Right renal cortex interstitium (tissue), 3 donors: Measurements from ENCODE around the gene CCM2. TPM values are rescaled to one million over a fixed set of nuclear protein-coding genes. Genes with fewer than 3 reads are reported as not detected.
A peak's percentile ranks its signal among the peaks of the same experiment; 100 is the strongest.

Experiments used
- DNase-seq, 3 donors: peaks; one replicate each; pipeline ENCODE4 v3.0.0-alpha.2; 2013; ENCODE audit warnings: low read depth in 3 of 3, low spot score in 2 of 3
- polyA plus RNA-seq, 3 donors: library from polyadenylated mRNA; unstranded; fragments of 120-200 nt; gene quantifications; one replicate each; pipeline ENCODE4 v1.2.1, GENCODE V29; 2013; ENCODE audit not compliant: insufficient read length in 3 of 3

CCM2 gene
- polyA plus RNA-seq, 3 donors: 23.3 to 28.4 (median 26.4) TPM

- DNase-seq: no peak
Measured at GRCh38 chr7:45075871-45076796, 76.1 kb downstream of the CCM2 start.

DNA sequence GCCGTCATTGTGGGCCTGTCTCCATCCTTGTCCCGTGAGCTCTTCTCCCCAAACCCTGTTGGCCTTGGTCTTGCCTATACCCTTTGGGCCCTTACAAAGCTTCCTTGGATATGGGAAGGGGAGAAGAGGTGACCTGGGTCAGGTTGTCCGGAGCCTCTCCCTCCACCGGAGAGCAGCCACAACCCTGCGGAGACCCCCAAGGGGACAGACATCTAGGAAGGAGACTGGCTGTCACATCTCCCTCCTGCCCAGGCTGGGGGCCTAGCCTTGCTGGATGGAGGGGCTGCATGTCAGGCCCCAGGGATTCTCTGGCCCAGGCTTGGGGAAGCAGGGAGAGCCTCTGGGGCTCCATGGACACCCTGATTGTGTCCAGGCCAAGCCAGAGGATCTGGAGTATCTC lies 76.9 kb downstream of the CCM2 start:
- no peak for DNase-seq

- no peak for DNase-seq
Measured at GRCh38 chr7:45077579-45077978, 77.6 kb downstream of the CCM2 start.

GRCh38 chr7:45078125-45078681 lies 78.2 kb downstream of the CCM2 start:
- no peak for DNase-seq

- DNase-seq: no peak
Measured at GRCh38 chr7:45080265-45080957, 80.4 kb downstream of the CCM2 start.

GRCh38 chr7:45080958-45081669 lies 81.1 kb downstream of the CCM2 start:
- no peak for DNase-seq

- DNase-seq: no peak
Measured at GRCh38 chr7:45081670-45081974, 81.6 kb downstream of the CCM2 start.

GRCh38 chr7:45082031-45082830 lies 82.2 kb downstream of the CCM2 start:
- DNase-seq: no peak

- DNase-seq: no peak
Measured at GRCh38 chr7:45082831-45083331, 82.9 kb downstream of the CCM2 start.

- DNase-seq: no peak
Measured at GRCh38 chr7:45084336-45084735, 84.3 kb downstream of the CCM2 start.

DNA sequence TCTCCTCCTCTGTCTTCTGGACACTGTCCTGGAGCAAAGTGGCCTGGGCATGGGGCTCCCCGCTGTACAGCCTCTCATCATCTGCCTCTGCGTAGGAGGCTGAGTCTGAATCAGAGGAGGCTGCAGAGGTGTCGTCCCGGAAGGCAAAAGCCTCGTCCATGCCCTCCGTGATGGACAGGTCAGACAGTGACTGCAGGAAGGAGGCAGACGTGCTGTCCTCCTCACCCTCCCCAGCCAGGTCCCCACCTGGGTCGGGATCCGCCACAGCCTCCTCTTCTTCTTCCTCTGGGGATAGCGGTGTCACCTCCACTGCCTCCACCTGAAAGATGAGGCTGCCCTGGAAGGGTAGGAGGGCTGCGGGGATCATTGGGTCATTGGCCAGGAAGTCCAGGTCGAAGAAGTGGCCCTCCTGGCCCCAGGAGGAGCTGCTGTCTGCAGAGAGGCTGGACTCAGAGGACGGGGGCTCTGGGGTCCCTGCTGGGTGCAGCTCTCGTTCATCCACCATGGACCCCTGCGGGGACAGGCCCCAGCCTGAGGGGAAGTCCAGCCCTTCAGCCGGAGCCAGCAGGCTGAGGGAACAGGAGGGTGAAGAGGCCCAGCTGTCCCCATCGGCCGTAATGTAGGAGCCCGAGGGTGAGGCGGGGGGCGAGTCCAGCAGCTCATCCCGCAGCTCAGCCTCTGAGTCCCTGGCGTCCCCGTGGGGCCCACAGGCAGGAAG lies 85.1 kb downstream of the CCM2 start:
- no peak for DNase-seq

DNA sequence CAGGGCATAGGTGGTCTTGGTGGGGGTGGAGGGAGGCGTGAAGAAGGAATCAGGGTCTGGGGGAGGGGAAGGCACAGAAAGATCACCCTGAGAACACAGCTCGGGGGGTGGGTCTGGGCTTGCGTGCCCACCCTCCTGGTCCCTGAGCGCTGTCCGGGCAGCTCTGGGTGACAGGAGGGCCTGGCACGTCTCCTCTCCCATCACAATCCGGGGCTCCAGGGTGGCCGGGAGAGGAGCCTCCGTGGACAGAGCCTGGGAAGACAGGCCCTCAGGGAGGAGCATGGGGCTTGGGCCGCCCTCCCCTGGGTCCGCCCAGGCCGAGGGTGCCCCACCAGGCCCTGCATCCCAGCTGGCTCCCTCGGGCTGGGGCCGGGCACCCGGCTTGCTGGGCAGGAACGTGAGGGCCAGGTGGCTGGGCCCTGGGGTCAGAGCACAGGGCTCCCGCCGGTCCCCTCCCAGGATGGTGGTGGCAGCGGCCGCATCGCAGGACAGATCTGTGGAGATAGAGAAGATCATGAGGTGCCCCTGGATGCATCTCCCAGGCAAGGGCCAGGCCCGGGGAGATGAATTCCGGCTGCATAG lies 85.7 kb downstream of the CCM2 start:
- no peak for DNase-seq

- no peak for DNase-seq
Measured at GRCh38 chr7:45086331-45087065, 86.5 kb downstream of the CCM2 start.

DNA sequence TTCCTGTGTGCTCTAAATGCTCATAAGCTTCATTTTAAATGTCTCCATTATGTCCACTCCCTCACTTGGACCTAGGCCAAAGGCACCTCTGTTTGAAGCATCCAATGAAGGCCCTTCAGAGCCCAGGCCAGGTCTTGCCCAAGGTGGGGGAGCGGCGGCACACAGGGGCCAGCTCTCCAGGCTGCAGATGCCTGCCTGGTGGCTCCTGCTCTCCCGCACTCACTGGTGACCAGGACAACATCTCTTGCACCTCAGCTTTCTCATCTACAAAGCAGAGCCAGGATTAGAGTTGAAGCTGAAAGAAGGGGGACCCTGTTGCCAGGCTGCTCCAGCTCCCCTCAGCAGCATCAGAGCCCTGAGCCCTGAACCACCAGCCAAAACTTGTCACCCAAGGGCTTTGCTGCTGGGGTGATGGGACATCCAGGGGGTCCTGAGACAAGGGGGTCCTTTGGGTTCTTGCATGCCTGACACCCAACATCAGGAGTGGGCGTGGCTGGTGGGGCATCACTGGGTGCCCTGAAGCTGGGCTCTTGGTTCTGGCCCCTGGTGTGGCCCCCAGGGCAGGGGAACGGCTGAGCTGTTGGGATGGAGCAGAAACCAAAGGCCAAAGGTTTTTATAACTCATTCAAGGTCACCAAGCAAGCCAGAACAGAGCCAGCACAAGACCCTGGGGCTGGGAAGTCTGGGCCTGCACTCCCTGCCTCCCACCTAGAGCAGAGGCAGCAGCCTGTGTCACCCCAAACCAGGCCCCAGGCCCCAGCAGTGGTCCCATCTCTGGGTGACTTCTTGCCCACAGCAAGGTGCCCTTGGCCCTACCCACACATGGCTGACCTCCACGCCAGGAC lies 87.5 kb downstream of the CCM2 start:
- no peak for DNase-seq

DNA sequence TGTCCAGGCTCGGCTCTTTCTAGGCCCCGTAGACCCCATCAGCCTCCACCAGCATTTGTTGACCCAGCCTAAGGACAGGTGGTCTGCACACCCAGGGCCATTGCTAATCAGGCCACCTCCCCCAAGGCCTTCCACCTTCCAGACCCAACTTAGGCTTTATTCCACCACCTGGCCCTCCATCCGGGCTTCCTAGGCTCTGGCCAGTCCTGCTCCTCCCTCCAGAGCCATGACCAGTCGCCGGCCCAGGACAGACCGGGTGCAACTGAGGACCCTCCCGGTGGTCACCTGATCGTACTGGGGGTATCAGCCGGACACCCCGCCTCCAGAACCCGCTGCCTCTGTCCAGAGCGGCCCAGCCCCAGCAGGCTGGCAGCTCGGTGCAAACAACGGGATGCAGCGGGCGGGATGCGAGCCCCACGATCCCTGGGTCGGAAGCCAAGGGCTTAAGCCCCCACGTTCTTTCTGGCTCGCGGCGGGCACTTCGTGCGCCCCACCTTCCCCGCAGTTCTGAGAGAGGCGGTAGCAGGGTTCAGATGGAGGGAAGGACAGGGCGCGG lies 88.2 kb downstream of the CCM2 start:
- no peak for DNase-seq

- peak in 2 of 3 donors; percentile 13 to 17 for DNase-seq
Measured at GRCh38 chr7:45088821-45089340, 88.9 kb downstream of the CCM2 start, which contains the start of gene NACAD. Gene NACAD (minus strand): TSS chr7:45088969. CDS start chr7:45088894, 75 bp downstream.
